ENCODE measurements around the gene FAM110C. TPM values are rescaled to one million over a fixed set of nuclear protein-coding genes. Genes with fewer than 3 reads are reported as not detected.
"Not testable (repeated sequence)": the region's sequence is repeated elsewhere in the genome, so short reads cannot be mapped to it uniquely, and the experiment has no call there.

The FAM110C gene, protein sequence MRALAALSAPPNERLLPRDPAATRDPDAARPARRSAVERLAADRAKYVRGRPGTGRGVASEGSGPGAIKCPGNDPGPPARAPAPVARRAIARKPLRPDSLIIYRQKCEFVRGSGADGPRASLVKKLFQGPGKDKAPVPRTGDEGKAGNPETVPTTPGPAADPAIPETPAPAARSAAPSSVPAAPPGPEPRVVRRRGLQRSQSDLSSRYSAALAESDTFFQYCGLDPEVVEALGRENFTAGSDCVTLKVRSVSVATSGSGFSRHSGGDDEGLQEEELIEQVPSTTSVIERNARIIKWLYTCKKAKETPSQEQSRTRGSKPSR
- polyA plus RNA-seq, result not detected

DNA sequence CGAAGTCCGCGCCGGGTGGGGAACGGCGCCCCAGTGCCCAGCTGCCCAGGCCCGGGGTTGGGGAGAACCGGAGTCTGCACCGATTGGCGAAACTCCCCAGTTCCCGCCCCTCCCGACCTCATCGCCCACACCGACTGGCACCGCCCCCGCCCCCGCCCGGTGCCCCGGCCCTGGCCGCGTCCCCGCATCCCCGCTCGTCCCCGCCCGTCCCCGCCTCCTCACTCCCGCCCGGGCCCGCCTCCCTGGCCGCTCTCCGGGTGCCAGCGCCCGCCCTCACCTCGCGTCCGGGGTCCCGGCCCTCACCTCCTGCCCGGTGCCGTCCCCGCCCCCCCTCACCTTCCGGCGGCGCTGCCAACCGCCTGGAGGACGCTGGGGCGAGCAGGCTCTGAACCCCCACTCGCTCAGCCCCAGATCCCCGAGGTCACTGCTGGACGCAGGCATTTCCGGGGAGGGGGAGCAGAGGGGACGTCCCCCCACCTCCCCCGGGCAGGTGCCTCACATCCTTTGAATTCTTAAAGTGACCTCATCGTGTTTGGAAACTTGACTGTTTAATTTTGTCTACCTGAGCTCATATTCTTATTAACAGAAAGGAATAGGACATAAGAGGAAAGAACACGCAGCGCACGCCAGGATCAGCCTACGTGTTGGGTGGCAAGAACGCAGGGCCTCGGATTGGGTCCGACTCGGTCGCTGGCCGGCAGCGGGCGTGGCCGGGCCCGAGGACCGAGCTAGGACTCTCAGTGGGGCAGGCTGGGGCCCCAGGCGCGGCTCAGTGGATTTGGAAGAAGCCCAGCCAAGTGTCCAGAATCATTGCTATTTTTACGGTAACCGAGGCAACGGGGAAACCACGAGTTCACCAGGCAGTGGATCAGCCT lies at the start of gene FAM110C:
Gene FAM110C (minus strand): TSS at position 35 of the 875 bp plus-strand sequence. CDS start 120 bp downstream, outside the sequence.
- Mint-ChIP-seq H3K27me3 (peaks cover 38% of the 10 kb centered on the region), H3K9me3 (peaks cover 0 to 6% (median 4%) of the 10 kb centered on the region in 3 donors), H3K27ac (no peak within 1 kb of the TSS), H3K4me3 (peak within 1 kb of the TSS in 3 of 4 donors; percentile 51 to 83 (median 73)), H3K36me3 (peaks cover 1% of the 10 kb centered on the region), H3K4me1 (peaks cover 0 to 5% (median 1%) of the 10 kb centered on the region in 3 donors)

DNA sequence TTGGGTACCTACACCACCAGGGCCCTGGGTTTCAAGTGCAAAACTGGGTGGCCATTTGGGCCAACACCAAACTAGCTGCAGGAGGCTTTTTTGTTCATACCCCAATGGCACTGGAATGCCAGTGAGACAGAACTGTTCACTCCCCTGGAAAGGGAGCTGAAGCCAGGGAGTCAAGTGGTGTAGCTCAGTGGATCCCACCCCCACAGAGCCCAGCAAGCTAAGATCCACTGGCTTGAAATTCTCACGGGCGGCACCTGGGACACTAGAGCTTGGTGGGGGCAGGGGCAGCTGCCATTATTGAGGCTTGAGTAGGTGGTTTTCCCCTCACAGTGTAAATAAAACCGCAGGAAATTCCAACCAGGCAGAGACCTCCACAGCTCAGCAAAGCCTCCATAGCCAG lies 46.0 kb upstream of the FAM110C start:
- H3K36me3 Mint-ChIP-seq, result no peaks in the 10 kb centered on the region
- peaks cover 11% of the 10 kb centered on the region for H3K27me3 Mint-ChIP-seq
- H3K4me3 Mint-ChIP-seq, result no peak overlapping the region
- H3K27ac Mint-ChIP-seq, result no peak overlapping the region
- no peaks in the 10 kb centered on the region for H3K4me1 Mint-ChIP-seq
- peaks cover 2 to 8% (median 3%) of the 10 kb centered on the region in 3 donors for H3K9me3 Mint-ChIP-seq

DNA sequence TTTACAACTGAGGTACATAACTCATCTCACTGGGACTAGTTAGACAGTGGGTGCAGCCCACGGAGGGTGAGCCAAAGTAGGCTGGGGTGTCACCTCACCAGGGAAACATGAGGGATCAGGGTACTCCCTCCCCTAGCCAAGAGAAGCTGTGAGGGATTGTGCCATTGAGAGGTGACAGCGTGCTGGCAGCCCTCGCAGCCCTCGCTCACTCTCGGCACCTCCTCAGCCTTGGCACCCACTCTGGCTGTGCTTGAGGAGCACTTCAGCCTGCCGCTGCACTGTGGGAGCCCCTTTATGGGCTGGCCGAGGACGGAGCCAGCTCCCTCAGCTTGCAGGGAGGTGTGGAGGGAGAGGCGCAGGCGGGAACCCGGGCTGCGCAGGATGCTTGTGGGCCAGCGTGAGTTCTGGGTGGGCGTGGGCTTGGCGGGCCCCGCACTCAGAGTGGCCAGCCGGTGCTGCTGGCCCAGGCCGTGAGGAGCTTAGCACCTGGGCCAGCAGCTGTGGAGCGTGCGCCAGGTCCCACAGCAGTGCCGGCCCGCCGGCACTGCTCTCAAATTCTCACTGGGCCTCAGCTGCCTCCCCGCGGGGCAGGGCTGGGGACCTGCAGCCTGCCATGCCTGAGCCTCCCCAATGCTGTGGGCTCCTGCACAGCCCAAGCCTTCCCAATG lies 44.5 kb upstream of the FAM110C start:
- Mint-ChIP-seq H3K4me3 (no peak overlapping the region), H3K4me1 (no peaks in the 10 kb centered on the region), H3K27me3 (peaks cover 11% of the 10 kb centered on the region), H3K36me3 (no peaks in the 10 kb centered on the region), H3K27ac (peak overlapping the region in 1 of 3 donors; percentile 41), H3K9me3 (peaks cover under 1 to 3% (median 2%) of the 10 kb centered on the region in 3 donors)

DNA sequence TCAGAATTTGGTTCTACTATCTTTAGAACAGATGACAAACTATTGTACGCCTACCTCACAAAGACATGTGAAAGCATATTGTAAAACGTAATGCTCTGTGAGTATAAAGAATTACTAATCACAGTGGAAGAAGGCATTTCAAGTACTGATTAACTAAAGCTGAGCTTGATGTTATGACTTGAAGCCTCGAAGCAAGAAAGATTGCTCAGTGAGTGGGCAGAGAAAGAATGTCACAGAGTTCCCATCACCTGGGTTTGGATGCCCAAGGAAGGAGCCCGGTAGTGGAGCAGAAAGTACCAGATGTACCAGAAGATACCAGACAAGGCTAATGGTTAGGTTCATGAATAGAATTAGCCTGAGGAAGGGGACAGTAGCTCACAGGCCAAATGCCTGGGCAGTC lies 39.5 kb upstream of the FAM110C start:
- H3K27me3 Mint-ChIP-seq, result peaks cover 7% of the 10 kb centered on the region
- no peaks in the 10 kb centered on the region for H3K36me3 Mint-ChIP-seq
- no peaks in the 10 kb centered on the region for H3K9me3 Mint-ChIP-seq
- H3K27ac Mint-ChIP-seq, result no peak overlapping the region
- no peaks in the 10 kb centered on the region for H3K4me1 Mint-ChIP-seq
- H3K4me3 Mint-ChIP-seq, result no peak overlapping the region

DNA sequence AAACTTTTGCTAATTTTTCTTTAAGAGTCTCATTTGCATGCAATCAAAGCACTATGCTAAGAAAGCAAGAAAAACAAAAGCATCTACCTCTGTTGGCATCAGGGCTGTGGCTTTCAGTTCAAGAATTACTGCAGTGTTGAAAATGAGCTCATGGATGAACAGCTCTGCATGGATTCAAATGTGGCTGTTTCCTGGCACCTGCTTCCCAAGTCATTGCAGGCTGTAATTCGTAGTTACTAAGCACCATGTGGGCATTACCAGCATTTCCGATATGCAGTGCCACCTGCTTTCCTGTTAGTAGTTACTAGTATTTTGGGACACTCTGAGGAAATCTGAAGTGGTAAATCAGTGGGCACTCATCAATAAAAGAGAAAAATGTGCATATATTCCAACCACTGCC lies 37.8 kb upstream of the FAM110C start:
- Mint-ChIP-seq H3K4me3 (no peak overlapping the region), H3K36me3 (no peaks in the 10 kb centered on the region), H3K4me1 (no peaks in the 10 kb centered on the region), H3K27me3 (peaks cover 9% of the 10 kb centered on the region), H3K9me3 (no peaks in the 10 kb centered on the region), H3K27ac (no peak overlapping the region)

DNA sequence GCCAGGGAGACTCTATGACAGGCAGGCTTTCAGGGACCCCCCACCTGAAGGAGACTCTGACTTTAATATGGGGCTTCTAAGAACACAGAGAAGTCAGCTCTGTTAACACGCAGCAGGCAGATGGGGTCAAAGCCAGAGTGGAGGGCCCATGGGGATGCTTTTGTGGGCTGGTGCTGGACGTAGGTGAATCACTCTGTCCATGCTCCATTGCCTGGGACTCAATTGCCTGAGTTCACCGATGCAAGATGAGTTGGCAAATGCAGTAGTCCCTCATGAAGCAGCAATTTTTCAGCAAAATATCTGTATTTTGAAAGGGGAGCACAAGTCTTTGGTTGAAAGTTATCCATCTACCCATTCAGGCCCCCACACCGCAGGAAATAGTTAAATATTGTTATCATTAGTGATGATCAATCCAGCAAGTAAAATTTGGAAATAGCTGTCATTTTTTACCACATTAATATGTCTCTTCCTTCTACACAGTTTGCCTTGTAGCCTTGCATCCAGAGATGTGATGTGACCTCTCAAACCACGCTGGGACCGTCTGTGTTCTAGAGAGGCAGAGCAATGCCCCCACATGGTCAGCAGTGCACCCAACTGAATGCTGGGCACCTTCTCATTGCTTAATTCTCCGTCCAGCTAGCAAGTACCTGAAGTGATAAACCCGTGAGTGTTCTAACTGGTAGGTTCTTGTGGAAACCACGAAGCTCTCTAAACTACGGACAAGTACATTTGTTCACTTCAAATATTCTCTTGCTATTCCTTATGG lies 34.8 kb upstream of the FAM110C start:
- no peak overlapping the region for H3K27ac Mint-ChIP-seq
- no peaks in the 10 kb centered on the region for H3K36me3 Mint-ChIP-seq
- H3K4me1 Mint-ChIP-seq, result no peaks in the 10 kb centered on the region
- H3K4me3 Mint-ChIP-seq, result no peak overlapping the region
- peaks cover 15% of the 10 kb centered on the region for H3K27me3 Mint-ChIP-seq
- H3K9me3 Mint-ChIP-seq, result peaks cover 5 to 7% (median 6%) of the 10 kb centered on the region in 3 donors

DNA sequence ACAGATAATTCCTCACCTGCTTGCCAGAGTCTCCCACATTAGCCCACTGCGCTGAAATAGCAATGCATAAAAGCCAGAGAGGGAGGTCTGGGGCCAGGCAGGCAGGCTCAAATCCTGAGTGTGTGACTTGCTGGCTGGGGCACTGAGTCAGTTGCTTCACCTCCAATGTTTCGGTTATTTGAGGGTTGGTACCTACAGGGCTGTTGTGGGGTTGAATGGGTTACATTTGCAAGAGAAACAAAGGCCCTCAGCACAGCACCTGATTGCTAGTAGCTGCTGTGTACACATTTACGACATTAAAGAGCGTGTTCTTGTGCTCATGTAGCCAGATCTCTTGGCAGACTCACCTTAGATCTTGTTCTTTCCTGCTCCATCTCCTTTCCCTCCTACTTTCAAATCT lies 34.1 kb upstream of the FAM110C start:
- no peak overlapping the region for H3K4me3 Mint-ChIP-seq
- H3K36me3 Mint-ChIP-seq, result no peaks in the 10 kb centered on the region
- H3K27me3 Mint-ChIP-seq, result peaks cover 14% of the 10 kb centered on the region
- no peaks in the 10 kb centered on the region for H3K4me1 Mint-ChIP-seq
- H3K27ac Mint-ChIP-seq, result no peak overlapping the region
- H3K9me3 Mint-ChIP-seq, result peaks cover 5 to 7% (median 6%) of the 10 kb centered on the region in 3 donors

DNA sequence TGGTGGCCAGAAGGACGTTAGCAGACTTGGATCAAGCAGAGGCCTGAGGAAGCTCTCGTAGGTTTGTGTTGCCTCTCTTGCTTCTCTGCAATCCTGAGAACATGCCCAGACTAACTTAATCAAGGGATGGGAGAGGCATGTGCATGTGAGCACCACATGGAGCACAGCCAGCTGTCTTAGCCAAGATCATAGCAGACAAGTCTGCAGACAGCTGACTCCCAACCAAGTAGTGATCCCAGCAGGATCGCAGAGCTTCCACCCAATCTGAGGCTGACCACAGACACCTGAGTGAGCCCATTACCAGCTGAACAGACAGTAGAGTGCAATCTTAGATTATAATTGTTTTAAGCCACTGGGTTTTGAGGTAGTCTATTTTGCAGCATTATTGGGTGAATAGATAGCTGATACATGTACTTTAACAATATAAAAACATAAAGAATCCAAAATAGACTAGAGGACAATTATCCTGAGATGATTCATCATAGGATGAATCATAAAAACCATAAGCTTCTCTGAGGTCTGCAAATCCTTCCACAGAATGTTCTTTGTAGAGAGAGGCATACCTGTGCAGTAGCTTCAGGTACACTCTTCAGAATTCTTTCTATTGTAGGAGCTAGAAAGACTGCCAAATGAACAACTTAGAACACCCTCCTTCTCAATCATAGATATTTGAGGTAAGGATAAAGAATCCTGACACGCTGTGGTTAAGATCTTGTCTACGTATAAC lies 25.2 kb upstream of the FAM110C start:
- Mint-ChIP-seq H3K4me3 (no peak overlapping the region), H3K9me3 (peaks cover 1 to 8% (median 4%) of the 10 kb centered on the region in 3 donors), H3K27me3 (peaks cover 2% of the 10 kb centered on the region), H3K4me1 (no peaks in the 10 kb centered on the region), H3K36me3 (no peaks in the 10 kb centered on the region), H3K27ac (no peak overlapping the region)

DNA sequence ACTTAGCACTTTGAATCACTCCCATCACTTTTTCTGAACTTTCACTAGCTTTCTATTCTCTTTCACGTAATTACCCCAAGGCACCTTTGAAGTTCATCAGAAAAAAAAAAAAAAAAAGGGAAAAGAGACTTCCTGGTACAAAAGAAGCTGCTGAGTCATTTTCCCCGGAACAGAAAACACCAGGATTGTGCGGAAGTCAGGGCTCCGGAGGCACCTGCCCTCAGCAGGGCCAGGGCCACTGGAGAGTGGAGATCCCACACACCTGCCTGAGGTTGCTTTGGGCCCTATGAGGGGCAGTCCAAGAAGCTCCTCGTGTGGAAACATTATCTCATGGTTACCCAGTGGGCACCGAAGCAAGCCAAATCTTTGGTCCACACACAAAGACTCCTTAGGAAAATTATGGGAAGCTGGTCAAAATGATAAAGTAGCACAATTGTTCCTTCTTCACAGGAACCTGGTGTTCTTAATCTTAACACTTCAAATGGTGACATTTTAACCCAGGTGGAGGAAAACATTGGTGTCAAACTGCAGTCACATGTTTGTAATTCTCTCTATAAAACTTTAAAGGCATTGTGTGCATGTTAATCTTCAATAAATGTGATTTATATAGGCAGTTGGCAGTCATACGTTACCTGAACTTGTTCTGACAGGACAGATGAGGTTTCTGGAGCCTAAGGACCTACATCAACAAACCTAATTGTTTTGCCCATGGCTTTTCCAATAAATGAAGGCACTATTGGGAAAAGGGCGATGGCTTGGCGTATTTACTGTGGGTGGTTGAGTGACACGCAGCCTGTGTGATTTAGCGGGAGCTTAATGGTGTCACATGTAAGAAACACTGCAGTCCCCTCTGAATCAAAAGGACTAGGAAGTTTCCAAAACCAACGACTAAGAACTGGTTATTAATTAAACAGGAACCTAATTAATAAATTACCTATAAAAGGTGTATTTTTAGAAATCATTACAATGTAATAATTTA lies 23.4 kb upstream of the FAM110C start:
- Mint-ChIP-seq H3K4me1 (no peaks in the 10 kb centered on the region), H3K9me3 (peaks cover 1 to 8% (median 4%) of the 10 kb centered on the region in 3 donors), H3K27me3 (peaks cover 2% of the 10 kb centered on the region), H3K36me3 (no peaks in the 10 kb centered on the region), H3K27ac (no peak overlapping the region), H3K4me3 (no peak overlapping the region)

DNA sequence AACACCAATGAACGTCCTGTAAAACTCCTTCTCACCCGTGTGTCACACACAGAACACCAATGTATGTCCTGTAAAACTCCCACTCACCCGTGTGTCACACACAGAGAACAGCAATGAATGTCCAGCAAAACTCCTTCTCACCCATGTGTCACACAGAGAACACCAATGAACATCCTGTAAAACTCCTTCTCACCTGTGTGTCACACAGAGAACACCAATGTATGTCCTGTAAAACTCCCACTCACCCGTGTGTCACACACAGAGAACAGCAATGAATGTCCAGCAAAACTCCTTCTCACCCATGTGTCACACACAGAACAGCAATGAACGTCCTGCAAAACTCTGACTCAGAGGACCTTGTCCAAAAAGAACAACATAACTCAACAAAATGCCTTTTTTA lies 22.3 kb upstream of the FAM110C start:
- H3K27ac Mint-ChIP-seq, H3K27me3 Mint-ChIP-seq: not testable (repeated sequence)

DNA sequence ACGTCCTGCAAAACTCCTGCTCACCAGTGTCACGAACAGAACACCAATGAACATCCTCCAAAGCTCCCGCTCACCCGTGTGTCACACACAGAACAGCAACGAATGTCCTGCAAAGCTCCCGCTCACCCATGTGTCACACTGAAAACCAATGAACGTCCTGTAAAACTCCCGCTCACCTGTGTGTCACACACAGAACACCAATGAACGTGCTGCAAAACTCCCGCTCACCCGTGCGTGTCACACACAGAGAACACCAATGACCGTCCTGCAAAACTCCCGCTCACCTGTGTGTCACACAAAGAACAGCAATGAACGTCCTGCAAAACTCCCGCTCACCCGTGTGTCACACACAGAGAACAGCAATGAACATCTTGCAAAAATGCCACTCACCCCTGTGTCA lies 20.5 kb upstream of the FAM110C start:
- Mint-ChIP-seq H3K27me3 (no peaks in the 10 kb centered on the region), H3K4me1 (no peaks in the 10 kb centered on the region), H3K9me3 (no peaks in the 10 kb centered on the region), H3K36me3 (no peaks in the 10 kb centered on the region), H3K4me3 (no peak overlapping the region), H3K27ac (no peak overlapping the region)

More for the DNA sequence above, 22.3 kb upstream of the FAM110C start:
- H3K9me3 Mint-ChIP-seq, H3K4me1 Mint-ChIP-seq, H3K36me3 Mint-ChIP-seq, H3K4me3 Mint-ChIP-seq: not testable (repeated sequence)

DNA sequence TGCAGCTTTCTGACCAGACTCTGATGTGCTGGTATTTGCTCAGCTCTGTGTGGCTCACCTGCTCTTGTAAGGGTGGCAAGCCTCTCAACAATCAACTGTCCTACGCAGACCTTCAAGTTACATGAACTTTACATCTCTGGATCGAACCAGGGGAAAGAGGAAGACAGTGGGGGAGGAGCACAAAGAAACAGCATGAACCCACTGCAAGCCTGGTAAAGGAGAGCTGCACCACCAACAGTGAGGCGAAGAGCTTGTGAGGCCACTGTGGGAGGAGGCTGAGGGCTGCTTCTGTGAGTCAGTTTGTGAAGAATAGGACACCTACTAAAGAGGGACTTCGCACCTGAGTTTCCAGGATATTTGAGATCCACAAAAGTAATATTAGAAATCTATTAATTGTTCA lies 18.8 kb upstream of the FAM110C start:
- Mint-ChIP-seq H3K36me3 (no peaks in the 10 kb centered on the region), H3K4me1 (no peaks in the 10 kb centered on the region), H3K27ac (no peak overlapping the region), H3K27me3 (no peaks in the 10 kb centered on the region), H3K4me3 (no peak overlapping the region), H3K9me3 (peaks cover 0 to 10% (median 0%) of the 10 kb centered on the region in 3 donors)
